Ovary (tissue), 3 donors: Measurements from ENCODE around the gene ATP2C2.

Experiments used
- CTCF ChIP-seq, 3 donors: fragments of 450-650 bp in 2 of 3; fragments of 200-600 bp in 1 of 3; IDR thresholded peaks; one replicate each; pipeline versions ENCODE4 v1.5.1 to v1.8.0; 2016 to 2022; ENCODE audit warnings: antibody characterized with exemption in 3 of 3, mild to moderate bottlenecking in 1 of 3
- POLR2A ChIP-seq: fragments of 450-650 bp; IDR thresholded peaks from one replicate; pipeline ENCODE4 v1.6.1; 2017; ENCODE audit warnings: antibody characterized with exemption, mild to moderate bottlenecking, moderate library complexity
- donor health status: DM: no; HTN: no; CAD: no.

- TF ChIP-seq CTCF (IDR thresholded peaks at IDR 0.05), result no peak
- no peak for TF ChIP-seq POLR2A
Observed at GRCh38 chr16:84481051-84481735, 112.9 kb downstream of the ATP2C2 start.
